Measurements from ENCODE around the gene LRMDA.

DNA sequence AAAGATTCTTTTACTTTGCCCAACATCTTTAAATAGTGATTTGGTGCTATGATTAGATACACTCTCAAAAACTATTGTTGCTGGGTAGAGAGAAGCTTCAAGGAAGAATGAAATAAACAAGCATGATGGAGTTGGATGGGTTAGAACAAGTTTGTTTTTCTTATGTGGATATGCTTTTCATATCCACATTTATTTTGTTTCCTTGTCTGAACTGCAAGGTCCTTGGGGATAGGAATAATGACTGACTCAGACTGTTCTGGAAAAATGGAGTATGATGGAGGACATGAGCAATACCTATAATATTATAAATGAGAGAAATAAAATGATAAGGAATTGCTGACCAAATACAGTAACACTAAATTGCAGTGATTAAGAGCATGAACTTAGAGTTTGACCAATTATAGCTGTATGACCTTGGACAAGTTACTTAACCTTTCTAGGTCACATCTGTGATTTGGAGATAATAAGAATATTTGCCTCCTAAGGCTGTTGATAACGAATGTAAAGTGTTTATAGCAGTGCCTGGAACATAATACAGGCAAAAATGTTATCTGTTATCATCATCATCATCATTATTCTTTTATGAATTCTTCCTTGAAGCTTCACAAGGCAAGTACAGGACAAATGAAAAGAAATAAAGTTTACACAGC is 847.5 kb downstream of the LRMDA start:
- no peak for TF ChIP-seq EP300 (IDR thresholded peaks at IDR 0.05)
- TF ChIP-seq, protein P1, sequence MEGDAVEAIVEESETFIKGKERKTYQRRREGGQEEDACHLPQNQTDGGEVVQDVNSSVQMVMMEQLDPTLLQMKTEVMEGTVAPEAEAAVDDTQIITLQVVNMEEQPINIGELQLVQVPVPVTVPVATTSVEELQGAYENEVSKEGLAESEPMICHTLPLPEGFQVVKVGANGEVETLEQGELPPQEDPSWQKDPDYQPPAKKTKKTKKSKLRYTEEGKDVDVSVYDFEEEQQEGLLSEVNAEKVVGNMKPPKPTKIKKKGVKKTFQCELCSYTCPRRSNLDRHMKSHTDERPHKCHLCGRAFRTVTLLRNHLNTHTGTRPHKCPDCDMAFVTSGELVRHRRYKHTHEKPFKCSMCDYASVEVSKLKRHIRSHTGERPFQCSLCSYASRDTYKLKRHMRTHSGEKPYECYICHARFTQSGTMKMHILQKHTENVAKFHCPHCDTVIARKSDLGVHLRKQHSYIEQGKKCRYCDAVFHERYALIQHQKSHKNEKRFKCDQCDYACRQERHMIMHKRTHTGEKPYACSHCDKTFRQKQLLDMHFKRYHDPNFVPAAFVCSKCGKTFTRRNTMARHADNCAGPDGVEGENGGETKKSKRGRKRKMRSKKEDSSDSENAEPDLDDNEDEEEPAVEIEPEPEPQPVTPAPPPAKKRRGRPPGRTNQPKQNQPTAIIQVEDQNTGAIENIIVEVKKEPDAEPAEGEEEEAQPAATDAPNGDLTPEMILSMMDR (IDR thresholded peaks at IDR 0.05) = no peak
- TF ChIP-seq POLR2A (IDR thresholded peaks at IDR 0.05) = no peak
- no peak for TF ChIP-seq POLR2AphosphoS5 (IDR thresholded peaks at IDR 0.05)

Data from sigmoid colon (tissue), 4 donors.